Measurements from ENCODE around the gene WDR45. TPM values are rescaled to one million over a fixed set of nuclear protein-coding genes. Genes with fewer than 3 reads are reported as not detected.

The WDR45 gene
- polyA plus RNA-seq, 3 donors: 54.0 to 64.7 (median 57.7) TPM

GRCh38 chrX:49100704-49101628 is 21.3 kb upstream of the WDR45 start:
- peak; percentile 71 to 91 (median 85) for DNase-seq (ENCODE audit: extremely low read depth in 1 of 11, low read depth in 9 of 11, low spot score in 4 of 11)

GRCh38 chrX:49096419-49096818 is 16.7 kb upstream of the WDR45 start:
- DNase-seq (ENCODE audit: extremely low read depth in 1 of 11, low read depth in 9 of 11, low spot score in 4 of 11): no peak

GRCh38 chrX:49089553-49089952 is 9.9 kb upstream of the WDR45 start:
- no peak for DNase-seq (ENCODE audit: extremely low read depth in 1 of 11, low read depth in 9 of 11, low spot score in 4 of 11)

GRCh38 chrX:49082271-49082871 is 2.7 kb upstream of the WDR45 start:
- DNase-seq (ENCODE audit: extremely low read depth in 1 of 11, low read depth in 9 of 11, low spot score in 4 of 11): no peak

- DNase-seq (ENCODE audit: extremely low read depth in 1 of 11, low read depth in 9 of 11, low spot score in 4 of 11): no peak
Measured at GRCh38 chrX:49077941-49078340, 1.7 kb downstream of the WDR45 start.

- DNase-seq (ENCODE audit: extremely low read depth in 1 of 11, low read depth in 9 of 11, low spot score in 4 of 11): no peak
Measured at GRCh38 chrX:49075347-49075746, 4.3 kb downstream of the WDR45 start.

GRCh38 chrX:49073601-49074575 is 5.8 kb downstream of the WDR45 start, which contains the start of gene PRAF2:
Gene PRAF2 (minus strand): TSS chrX:49074002. CDS start chrX:49073987, 15 bp downstream.
- peak in 9 of 11 donors; percentile 71 to 90 (median 82) for DNase-seq (ENCODE audit: extremely low read depth in 1 of 11, low read depth in 9 of 11, low spot score in 4 of 11)

GRCh38 chrX:49072712-49073095 is 7.0 kb downstream of the WDR45 start:
- no peak for DNase-seq (ENCODE audit: extremely low read depth in 1 of 11, low read depth in 9 of 11, low spot score in 4 of 11)

GRCh38 chrX:49071877-49072711 is 7.6 kb downstream of the WDR45 start:
- DNase-seq (ENCODE audit: extremely low read depth in 1 of 11, low read depth in 9 of 11, low spot score in 4 of 11): peak in 8 of 11 donors; percentile 51 to 77 (median 64)

- no peak for DNase-seq (ENCODE audit: extremely low read depth in 1 of 11, low read depth in 9 of 11, low spot score in 4 of 11)
Measured at GRCh38 chrX:49070988-49071387, 8.7 kb downstream of the WDR45 start.

- DNase-seq (ENCODE audit: extremely low read depth in 1 of 11, low read depth in 9 of 11, low spot score in 4 of 11): no peak
Measured at GRCh38 chrX:49069038-49069437, 10.6 kb downstream of the WDR45 start.

GRCh38 chrX:49067285-49068120 is 12.2 kb downstream of the WDR45 start:
- DNase-seq (ENCODE audit: extremely low read depth in 1 of 11, low read depth in 9 of 11, low spot score in 4 of 11): no peak

GRCh38 chrX:49066690-49067089 is 13.0 kb downstream of the WDR45 start:
- DNase-seq (ENCODE audit: extremely low read depth in 1 of 11, low read depth in 9 of 11, low spot score in 4 of 11): no peak

GRCh38 chrX:49066278-49066677 is 13.4 kb downstream of the WDR45 start:
- DNase-seq (ENCODE audit: extremely low read depth in 1 of 11, low read depth in 9 of 11, low spot score in 4 of 11): no peak

GRCh38 chrX:49064735-49065134 is 15.0 kb downstream of the WDR45 start:
- DNase-seq (ENCODE audit: extremely low read depth in 1 of 11, low read depth in 9 of 11, low spot score in 4 of 11): no peak

GRCh38 chrX:49064303-49064702 is 15.4 kb downstream of the WDR45 start:
- no peak for DNase-seq (ENCODE audit: extremely low read depth in 1 of 11, low read depth in 9 of 11, low spot score in 4 of 11)

- no peak for DNase-seq (ENCODE audit: extremely low read depth in 1 of 11, low read depth in 9 of 11, low spot score in 4 of 11)
Measured at GRCh38 chrX:49063715-49064114, 16.0 kb downstream of the WDR45 start.

GRCh38 chrX:49061916-49062315 is 17.8 kb downstream of the WDR45 start:
- DNase-seq (ENCODE audit: extremely low read depth in 1 of 11, low read depth in 9 of 11, low spot score in 4 of 11): no peak
